ENCODE data around the gene B4GALNT3.

DNA sequence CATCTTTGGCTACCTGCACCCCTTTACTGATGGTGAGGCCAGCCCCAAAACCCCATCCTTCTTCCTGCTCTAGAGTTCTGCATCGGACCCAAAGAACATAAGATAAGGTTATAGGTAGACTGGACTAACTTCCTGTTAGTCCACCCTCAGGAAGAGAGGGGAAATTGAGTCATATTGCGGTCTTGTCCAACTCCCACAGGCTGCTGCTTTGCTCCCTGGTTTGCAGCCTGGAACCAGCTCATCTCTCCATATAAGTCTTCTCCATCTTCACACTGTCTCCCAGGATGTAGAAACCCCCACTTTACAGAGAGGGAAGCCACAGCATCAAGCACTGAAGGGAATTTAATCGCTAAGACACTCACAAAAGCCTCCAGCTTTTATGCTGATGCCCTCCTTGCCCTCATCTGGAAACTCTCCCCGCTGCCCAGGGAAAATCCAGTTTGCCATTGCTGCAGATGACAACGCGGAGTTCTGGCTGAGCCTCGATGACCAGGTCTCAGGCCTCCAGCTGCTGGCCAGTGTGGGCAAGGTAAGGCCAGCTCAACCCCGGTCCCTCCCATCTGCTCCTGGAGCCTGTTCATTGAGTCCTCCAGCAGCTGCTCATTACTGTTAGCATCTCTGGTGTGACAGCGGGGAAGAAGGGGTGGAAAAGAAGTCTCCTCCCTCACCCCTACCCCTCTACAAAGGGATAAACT lies 85.3 kb downstream of the B4GALNT3 start:
- TF ChIP-seq, protein P1, sequence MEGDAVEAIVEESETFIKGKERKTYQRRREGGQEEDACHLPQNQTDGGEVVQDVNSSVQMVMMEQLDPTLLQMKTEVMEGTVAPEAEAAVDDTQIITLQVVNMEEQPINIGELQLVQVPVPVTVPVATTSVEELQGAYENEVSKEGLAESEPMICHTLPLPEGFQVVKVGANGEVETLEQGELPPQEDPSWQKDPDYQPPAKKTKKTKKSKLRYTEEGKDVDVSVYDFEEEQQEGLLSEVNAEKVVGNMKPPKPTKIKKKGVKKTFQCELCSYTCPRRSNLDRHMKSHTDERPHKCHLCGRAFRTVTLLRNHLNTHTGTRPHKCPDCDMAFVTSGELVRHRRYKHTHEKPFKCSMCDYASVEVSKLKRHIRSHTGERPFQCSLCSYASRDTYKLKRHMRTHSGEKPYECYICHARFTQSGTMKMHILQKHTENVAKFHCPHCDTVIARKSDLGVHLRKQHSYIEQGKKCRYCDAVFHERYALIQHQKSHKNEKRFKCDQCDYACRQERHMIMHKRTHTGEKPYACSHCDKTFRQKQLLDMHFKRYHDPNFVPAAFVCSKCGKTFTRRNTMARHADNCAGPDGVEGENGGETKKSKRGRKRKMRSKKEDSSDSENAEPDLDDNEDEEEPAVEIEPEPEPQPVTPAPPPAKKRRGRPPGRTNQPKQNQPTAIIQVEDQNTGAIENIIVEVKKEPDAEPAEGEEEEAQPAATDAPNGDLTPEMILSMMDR (IDR thresholded peaks at IDR 0.05), result no peak
- TF ChIP-seq POLR2A (IDR thresholded peaks at IDR 0.05), result no peak

Measured in tibial nerve (tissue), 3 donors.